NCI-H526 treated with DMSO at 0.1 percent for 48 hours (cell line): ENCODE data around the gene CUL3.

Source experiments
- DNase-seq: peaks from one replicate; lab custom pipeline; 2025; lab: John Stamatoyannopoulos, UW

CUL3 gene

DNA sequence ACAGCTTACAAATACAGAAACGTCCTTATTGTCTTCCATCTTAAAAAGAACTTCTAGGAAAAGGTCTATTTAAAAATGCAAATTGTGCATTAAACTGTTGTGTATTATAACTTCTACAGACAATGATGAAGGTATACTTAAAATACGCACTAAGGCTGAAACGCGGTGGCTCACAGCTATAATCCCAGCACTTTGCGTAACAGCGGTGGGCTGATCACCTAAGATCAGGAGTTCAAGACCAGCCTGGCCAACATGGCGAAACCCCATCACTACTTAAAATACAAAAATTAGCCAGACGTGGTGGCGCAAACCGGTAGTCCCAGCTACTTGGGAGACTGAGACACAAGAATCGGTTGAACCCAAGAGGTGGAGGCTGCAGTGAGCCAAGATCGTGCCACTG lies 4.9 kb downstream of the CUL3 start:
- no peak for DNase-seq

DNA sequence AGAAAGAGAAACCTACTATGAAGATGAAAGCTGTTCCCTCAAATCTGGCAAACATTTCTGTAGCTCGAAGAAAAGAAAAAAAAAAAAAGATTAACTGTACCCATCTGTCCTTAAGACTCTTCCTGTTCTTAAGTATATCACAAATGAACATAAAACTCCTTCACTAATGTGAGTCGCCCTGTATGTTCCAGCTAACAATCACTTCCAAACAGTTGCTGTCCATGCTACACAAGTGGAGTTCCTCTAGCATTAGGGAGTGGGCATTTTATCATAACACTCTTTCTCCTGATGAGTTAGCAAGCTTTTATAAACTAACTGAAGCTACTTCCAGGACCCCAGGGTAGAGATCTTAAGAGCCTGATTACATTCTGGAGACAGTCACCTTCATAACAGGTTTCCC lies 5.8 kb downstream of the CUL3 start:
- DNase-seq: no peak

DNA sequence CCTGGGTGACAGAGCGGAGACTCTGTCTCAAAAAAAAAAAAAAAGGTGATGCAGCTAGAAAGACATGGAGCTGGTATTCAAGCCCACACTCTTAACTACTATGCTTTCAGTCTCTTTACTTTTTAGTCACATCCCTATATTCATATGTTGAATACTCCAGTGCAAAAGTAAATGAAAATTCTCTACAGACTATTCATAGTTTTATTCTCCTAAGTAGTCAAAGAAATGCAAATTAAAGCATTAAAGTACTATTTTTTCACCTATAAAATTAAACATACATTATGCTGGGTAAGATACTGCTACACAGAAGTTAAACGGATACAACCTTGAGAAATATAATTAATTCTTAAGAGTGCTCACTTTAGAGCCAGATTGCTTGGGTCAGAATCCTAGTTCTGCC lies 7.6 kb downstream of the CUL3 start:
- no peak for DNase-seq

DNA sequence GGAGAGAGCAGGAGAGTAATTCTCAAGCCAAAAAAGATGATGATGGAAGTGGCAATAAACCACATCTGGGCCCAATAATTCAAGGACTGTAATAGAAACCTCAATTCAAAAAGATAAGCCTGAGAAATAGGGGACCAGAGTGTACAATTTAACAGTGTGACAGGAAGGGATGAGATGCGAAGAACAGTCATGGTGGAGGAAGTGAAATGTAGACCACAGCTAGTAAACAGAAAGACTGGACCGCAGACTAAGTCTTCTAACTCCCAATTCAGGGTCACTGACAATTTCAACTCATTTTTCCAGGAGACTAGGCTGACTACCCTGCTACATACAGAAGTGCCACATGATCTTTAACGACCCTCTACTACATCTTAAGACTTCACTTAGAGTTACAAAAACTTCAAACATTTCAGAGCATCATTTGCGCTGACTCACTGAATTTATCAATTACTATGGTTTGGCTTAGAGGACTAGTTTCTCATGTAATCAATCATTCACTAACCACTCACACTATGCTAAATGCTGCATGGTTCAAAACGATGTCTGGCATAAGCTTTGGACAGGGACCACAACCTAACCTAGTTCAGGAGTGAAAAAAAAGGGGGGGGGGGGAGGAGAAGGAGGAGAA lies 9.0 kb downstream of the CUL3 start:
- DNase-seq: no peak

DNA sequence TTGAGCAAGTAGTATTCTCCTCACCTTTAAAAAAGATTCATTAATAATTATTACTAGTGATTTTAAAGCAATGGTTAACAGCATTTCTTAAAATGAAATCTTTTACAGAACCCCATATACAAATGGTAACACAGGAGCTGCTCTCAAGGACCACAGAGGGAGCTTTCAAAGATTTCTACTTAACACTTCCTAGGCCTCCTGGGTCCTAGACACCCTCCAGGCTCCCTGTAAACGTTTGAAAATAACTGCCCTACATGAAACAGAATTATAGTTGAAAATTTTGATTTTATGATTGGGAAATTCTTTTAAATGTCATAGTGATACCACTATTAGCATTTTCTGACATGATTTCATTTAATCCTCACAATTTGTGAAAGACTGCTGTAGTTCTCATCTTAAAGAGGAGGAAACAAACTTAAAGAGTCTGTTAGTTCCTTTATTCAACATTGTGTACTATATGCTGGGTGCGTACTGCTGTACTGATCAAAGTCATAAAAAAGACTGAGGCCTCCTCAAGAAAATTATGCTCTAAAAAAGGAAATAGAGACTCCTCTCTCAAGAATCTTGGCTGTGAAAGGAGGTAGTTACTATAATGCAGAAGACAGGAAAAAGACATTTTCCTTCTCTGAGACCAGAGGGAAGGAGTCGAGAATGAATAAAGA lies 10.6 kb downstream of the CUL3 start:
- DNase-seq: no peak

DNA sequence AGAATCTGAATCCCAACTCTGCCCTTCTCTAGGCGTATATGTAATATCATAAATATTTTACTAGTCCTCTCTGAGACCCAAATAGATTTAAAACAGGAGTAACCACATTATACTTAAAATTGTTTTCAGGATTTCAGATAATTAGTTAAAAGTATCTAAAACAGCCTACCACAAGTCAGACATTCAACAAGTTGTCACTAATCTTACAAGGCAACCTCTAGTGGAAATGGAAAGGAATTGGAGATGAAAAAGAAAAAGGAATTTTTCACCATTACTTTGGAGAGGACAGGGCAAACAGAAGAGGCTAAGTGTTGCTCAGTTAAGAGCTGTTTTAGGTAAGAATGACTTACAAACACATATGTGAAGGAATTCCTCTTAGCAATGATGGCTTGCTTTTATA lies 11.4 kb downstream of the CUL3 start:
- no peak for DNase-seq

DNA sequence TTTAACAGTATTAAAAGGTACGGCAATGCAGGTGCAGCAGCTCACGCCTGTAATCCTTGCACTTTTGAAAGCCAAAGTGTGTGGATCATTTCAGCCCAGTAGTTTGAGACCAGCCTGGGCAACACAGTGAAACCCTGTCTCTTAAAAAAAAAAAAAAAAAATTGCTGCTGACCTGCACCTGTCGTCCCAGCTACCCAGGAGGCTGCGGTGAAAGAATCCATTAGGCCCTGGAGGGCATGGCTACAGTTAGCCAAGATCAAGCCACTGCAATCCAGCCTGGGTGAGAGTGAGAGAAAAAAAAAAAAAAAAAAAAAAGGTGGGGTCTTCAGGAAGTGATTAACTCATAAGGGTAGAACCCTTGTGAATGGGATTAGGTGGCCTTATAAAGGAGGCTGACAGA lies 12.8 kb downstream of the CUL3 start:
- DNase-seq: no peak

DNA sequence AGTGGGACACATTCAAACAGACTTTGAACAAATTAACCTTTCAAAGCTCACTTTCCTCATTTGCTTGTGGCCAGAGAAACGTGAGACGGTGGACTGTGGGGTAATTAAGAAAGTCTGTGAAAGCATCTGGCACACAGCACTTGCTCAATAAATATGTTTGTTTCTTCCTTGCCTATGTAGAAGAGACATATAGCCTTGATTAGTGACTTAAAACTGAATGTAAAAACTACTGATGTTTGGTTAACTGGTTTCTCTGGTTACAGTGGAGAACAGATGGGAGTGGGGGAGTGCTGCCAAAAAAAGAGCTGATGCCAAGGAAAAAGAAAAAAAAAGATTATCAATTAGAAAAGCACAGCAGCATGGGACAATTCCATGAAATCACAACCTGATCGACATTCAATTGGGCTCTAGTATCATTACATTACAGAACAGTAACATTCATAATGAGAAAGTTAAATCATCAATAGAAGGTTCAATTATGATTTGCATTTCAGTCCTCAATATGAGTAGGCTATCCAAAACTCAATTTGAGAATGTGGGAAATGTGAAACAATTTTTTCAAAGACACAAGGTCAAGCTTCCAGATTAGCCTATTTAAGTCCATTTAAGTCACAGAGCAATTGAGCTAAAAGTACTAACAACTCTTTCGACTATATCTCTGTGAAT lies 14.7 kb downstream of the CUL3 start:
- no peak for DNase-seq

DNA sequence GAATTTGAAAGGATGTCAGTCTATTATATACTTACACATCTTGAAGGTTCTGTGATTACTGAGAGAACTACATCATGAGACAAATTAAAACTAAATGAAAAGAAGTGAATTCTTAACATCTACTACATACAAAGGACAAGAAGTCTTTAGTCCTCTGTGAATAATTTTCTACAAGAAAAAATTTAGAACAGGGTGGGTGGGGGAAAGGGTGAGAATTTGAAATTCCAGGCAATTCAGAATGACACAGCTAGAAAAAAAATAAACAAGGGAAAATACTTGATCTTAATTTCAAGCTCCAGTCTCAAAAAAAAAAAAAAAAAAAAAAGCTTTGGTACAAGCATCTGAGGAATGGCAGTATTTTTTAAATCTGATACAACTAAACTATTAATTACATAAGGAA lies 15.5 kb downstream of the CUL3 start:
- no peak for DNase-seq

DNA sequence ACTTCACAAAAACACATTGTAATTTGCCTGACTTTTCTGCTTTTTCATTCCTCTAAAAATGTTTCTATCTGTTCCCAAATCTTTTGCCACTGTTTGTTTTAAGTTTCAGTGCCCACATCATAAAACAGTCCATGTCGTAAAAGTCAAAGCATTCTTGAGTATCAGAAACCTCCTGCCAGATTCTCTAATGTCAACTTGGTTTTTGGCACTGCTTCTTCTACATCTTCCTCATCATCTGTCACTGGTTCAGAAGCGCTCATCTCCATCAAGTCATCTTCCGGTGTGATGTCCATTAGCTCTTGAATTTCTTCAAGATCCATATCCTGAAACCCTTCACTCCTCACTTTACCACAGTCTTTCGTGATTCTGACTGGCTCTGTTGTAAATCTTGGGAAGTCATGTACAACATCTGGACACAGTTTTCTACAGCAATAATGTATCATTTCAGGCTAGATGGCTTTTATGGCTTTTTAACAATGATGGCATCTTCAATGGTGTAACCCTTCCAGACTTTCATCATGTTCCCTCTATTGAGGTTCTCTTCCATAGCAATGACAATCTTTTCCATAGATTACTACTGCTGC lies 19.6 kb downstream of the CUL3 start:
- no peak for DNase-seq

DNA sequence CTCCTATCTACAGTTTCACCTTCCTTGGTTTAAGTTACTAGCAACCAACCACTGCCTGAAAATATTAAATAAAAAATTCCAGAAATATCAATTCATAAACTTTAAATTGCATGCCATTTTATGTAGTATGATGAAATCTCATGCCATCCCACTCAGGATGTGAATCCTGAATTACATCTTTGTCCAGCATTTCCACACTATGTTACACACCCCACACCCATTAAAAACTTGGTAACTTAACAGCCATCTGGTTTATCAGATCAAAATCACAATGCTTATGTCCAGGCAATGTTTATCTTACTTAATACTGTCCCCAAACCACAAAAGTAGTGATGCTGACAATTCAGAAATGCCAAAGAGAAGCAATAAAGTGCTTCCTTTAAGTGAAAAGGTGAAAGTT lies 21.6 kb downstream of the CUL3 start:
- DNase-seq: no peak

DNA sequence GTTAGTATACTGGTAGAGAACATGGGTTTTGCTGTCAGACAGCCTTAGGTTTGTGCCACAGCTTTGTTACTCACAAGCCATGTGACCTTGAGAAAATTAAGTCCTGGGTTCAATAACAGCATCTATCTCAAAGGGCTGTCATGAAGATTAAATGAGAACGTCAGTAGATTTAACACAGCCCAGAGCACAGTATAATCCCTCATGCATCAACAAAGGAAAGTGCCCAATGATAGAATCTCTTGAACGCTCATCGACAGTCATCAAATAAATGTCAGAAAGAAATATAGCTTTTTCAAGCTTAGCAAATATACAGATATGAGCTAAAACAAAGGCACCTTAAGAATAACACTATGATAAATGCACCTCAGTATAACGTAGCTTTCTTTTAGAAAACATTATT lies 22.3 kb downstream of the CUL3 start:
- no peak for DNase-seq

DNA sequence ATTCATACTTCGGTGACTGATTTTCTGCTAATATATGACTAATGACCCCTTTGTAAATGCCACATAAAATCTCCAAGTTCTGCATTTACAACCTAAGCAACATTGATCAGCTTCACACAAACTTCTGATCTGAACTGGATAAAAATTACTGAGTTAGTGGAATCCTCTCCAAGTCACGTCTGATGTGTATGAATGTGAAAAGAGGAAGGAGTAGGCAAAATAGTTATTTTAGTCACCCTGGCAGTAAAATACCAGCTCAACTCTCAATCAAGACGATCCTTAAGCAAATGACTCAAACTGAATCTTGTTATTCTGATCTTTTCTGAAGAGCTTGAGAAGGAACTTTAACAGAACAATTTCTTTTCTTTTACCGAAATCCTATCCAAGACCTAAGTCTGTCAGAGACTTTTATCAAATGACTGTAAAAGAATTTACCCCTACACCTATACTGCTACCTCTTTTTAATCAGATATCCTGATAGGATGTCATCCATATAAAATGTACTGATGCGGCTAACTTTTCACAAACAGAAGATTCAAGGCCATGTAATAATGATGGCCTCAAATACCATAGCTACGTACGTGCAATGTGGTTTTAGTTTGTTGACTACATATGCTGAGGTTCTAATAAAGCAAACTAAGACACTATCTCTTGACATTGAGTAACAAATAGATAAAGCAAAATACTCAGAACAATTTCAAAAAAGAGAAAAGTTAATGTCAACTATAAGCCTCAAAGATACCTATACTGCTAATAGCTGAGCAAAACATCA lies 23.7 kb downstream of the CUL3 start:
- DNase-seq: no peak

DNA sequence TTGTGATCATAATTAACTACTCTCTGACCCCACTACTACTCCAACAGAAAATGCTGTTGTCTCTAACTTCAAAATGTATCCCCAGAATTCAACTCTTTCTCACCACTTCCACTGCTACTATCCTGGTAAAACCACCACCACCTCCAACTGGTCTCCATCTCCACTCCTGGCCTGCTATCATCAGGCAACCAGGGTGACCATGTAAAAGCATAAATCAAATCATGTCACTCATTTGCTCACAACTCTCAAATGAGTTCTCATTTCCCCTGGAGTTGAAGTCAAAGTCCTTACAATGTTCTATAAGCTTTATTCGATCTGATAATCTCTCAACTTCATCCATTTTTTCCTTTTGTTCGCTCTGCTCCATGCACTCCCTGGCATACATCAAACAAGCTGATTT lies 24.6 kb downstream of the CUL3 start:
- no peak for DNase-seq

DNA sequence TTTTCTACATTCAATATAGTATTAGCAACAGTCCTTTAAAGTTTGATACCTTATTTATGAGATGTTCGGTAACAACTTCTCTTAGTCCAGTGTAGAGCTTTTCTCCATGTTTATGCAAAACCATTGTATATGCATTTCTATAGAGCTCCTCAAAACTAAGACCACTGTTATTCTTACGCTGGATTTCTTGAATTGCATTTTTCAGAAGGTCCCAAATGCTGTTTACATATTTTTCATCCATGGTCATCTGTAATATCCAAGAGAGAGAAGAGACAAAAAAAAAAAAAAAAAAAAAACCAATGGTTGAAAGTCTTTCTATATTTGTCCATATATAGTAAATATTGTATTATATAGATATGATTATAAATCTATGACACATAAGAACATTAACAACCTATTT lies 27.6 kb downstream of the CUL3 start:
- no peak for DNase-seq

DNA sequence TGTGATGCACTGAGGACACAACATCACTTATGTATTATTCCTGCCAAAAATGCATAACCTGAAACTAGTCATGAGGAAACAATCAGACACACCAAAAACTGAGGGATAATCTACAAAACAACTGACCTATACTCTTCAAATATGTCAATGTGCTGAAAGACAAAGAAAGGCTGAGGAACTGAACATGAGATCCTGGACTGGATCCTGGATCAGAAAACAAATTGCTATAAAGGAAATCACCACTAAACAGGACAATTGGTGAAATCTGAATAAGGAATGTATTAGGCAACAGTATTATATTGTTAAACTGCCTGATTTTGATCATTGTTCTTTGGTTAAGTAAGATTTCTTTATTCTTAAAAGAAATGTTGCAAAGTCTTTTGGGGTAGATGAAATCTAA lies 28.8 kb downstream of the CUL3 start:
- DNase-seq: no peak

DNA sequence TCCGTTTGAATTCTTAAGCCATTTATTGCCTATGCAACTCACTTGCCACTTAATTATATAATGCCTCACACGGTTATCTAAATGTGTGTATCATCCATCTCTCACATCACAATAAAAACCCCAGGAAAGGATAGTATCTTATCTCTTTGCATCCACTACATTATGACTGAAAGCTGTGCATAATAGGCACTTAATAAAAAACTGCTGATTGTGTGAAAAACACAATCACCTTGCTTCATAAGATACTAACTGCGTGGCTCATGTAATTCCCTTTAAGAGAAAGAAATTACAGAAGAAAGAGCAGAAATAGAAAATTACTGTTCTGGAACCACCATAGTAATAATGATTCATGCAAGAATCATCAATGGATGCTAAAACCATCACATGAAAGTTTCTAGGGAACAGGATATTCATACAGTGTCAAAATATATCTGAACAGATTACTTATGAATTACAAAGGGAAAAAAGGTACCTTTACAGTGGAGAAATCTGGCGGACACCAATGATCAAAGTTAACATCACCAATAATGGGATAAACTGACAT lies 29.3 kb downstream of the CUL3 start:
- no peak for DNase-seq

DNA sequence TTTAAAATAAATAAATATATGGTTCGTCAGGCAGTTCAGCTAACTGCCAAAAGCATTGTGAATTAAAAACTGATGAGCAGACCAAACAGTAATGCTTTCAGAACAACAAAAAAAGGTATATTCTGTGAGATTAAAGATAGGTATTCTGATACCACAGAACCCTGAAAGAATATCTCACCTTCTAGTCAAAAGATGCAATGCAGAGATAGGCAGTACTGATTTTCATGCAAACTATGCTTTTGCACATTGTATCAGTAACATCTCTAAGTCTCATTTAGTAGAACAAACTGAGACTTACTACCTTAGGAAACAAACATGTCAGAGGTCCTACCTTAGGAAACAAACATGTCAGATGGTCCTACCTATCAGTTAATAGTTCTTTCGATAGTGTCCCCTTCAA lies 32.4 kb downstream of the CUL3 start:
- no peak for DNase-seq

DNA sequence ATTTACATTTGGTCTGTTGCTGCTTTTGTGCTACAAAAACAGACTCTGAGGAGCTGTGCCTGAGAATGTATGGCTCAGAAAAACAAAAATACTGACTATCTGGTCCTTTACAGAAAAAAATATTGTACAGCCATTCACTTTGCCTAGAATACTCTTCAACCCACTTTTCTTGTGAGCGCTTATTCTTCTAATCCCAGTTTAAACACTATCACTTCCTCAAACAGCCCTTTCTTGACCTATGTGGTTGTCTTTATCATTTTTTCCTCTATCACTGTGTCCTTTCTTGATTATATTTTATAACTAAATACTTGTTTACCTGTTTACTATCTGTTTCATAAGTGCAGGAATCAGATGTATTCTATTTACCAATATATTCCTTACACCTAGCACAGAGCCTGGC lies 33.5 kb downstream of the CUL3 start:
- no peak for DNase-seq

DNA sequence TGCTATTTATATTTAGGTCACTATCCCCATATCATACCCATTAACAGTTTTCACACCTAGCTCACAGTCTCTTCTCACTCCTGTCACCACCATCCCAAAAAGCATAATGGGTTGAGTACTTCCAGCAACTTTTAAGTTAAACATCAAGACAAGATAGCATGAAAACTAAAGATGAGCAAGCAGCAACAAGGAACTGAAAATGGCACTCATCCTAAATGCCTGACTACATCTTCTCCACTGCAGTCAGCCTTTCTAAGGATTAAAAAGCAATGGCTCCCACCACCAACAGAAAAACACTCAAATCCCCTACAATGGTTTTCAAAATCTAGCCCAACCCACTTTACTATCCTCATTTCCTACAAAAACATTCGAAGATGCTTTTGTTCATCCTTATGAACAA lies 38.2 kb downstream of the CUL3 start:
- no peak for DNase-seq

DNA sequence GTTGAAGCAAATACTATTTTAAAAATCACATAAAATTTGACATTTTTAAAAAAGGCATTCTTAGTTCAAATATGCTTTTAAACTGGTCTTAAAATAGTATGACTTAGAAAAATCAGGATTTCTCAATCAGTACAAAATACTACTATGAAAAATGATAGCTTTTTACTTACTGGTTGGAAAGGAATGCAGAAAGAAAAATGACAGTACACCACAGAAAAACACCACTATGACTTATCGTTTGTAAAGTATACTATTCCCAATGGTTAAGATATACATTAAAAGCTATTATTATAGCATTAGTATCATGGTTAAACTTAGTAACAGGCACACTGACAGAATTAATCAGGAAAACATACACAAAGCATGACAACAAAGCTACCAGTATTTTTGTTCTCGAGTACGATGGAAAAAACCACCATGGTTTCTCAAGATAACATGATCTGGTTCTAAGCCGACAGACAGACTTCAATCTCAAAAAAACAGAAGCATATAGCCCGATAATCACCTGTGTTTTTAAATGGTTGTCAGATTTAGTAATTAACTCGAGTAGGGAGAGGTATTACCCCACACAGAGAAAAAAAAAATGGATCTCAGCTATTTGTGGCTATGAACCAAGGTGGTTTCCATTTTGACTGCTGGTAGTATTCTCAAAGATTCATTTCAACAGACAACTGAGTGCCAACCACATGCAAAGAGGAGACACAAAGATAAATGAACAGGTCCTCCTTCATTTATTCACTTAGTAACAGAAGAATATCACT lies 39.1 kb downstream of the CUL3 start:
- no peak for DNase-seq

DNA sequence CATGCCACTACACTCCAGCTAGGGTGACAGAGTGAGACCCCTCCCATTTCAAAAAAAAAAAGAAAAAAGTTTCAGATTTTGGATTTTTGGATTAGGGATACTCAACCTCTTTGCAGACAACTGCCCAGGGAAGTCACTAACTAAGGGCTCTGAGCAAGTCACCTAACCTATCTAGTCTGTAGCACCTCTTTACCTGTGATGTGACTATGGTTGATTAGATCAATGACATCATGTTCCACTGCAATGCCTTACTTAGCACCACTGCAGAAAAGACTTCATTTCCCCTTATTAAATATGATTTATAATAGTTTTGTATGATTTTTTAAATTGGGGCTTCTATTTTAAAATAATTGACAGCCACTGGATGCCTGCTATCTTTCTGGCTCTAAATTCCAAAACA lies 41.2 kb downstream of the CUL3 start:
- no peak for DNase-seq
